Measurements from ENCODE around the gene MADCAM1.

DNA sequence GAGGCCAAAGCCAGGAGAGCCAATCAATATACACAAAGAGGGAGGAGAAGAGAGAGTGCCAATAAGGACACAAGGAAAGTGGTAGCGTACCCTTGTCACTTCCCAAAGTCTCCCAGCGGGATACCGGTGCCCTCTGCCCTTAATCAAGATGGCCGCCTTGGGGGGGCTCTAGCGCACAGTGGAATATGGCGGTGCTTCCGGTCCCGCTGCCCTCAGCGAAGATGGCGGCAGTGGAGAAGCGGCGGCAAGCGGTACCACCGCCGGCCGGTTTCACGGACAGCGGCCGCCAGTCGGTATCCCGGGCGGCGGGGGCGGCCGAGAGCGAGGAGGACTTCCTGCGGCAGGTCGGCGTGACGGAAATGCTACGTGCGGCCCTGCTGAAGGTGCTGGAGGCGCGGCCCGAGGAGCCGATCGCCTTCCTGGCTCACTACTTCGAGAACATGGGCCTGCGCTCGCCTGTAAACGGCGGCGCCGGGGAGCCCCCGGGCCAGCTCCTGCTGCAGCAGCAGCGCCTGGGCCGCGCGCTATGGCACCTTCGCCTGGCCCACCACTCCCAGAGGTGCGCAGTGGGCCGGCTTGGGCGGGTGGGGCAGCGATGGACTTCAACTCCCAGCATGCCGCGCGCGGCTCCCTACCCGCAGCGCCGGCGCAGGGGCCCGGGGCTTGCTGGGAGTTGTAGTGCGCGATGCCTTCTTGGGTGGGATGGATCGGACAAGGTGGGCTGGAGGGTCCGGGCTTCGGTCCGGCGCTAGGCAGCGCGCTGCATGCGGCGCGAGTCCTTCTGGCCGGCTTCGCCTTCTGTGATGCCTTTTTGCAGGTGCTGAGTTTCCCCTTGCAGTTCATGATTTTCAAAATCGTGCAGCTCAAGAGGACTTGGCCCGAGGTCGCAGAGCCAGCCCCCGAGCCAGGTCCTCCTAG is 11.3 kb downstream of the MADCAM1 start, which contains the start of gene TPGS1:
- TF ChIP-seq CTCF (conservative IDR thresholded peaks at IDR 0.05; ENCODE audit: low read length) (no peak), EZH2phosphoT487 (IDR thresholded peaks at IDR 0.05; ENCODE audit: borderline replicate concordance) (no peak)
